GM12878 (cell line): ENCODE results near the gene CFAP126.

Experiments
- CTCF ChIP-seq, 3 experiments: IDR thresholded peaks in 2 of 3; conservative IDR thresholded peaks in 1 of 3; 2 replicates each; pipeline ENCODE4 v1.5.1; 2011; ENCODE audit warnings: low read depth in 3 of 3, low read length in 3 of 3, mild to moderate bottlenecking in 3 of 3, control low read depth in 2 of 3, moderate library complexity in 2 of 3, inconsistent platforms in 1 of 3, mixed read lengths in 1 of 3; ENCODE audit not compliant: control insufficient read depth in 2 of 3, insufficient read depth in 1 of 3; ENCODE audit errors: extremely low read depth in 1 of 3
- FOXM1 ChIP-seq: IDR thresholded peaks from 2 replicates; pipeline ENCODE4 v1.6.1; 2012; ENCODE audit warnings: low read depth, mild to moderate bottlenecking, inconsistent platforms, low read length, moderate library complexity
- GABPA ChIP-seq: IDR thresholded peaks from 2 replicates; pipeline ENCODE4 v1.6.1; 2014; ENCODE audit warnings: antibody characterized with exemption, low read depth, mild to moderate bottlenecking, inconsistent platforms
- HDAC6 ChIP-seq: fragments of 200-600 bp; sonication (generic); IDR thresholded peaks from one replicate; pipeline ENCODE4 v1.8.0; 2017; ENCODE audit warnings: antibody characterized with exemption; ENCODE audit not compliant: unreplicated experiment
- NRF1 ChIP-seq: conservative IDR thresholded peaks from 2 replicates; pipeline ENCODE4 v1.6.1; 2011; ENCODE audit warnings: mild to moderate bottlenecking, low read depth, low read length, improper control_type of control experiment
- POLR2A ChIP-seq: IDR thresholded peaks from 2 replicates; pipeline ENCODE4 v1.6.1; 2011; ENCODE audit warnings: low read depth, mild to moderate bottlenecking, low read length
- POLR2AphosphoS5 ChIP-seq: IDR thresholded peaks from 2 replicates; pipeline ENCODE4 v1.6.1; 2011; ENCODE audit warnings: mild to moderate bottlenecking, low read length, inconsistent platforms
- SIN3A ChIP-seq: IDR thresholded peaks from 2 replicates; pipeline ENCODE4 v1.6.1; 2012; ENCODE audit warnings: low read depth, low read length, improper control_type of control experiment
- SMC3 ChIP-seq: IDR thresholded peaks from 2 replicates; pipeline ENCODE4 v1.6.1; 2011; ENCODE audit warnings: low read length, improper control_type of control experiment, borderline replicate concordance
- TAF1 ChIP-seq: IDR thresholded peaks from 2 replicates; pipeline ENCODE4 v1.6.1; 2011; ENCODE audit warnings: mild to moderate bottlenecking, low read depth, low read length, borderline replicate concordance
- ZNF274 ChIP-seq: IDR thresholded peaks from one replicate; pipeline ENCODE4 v1.8.0; 2011; ENCODE audit not compliant: insufficient read length, insufficient read depth
- TF ChIP-seq, protein P1 (sequence below): fragments of 450-650 bp; IDR thresholded peaks from 2 replicates; pipeline ENCODE4 v1.6.1; 2017; ENCODE audit warnings: antibody characterized with exemption, mild to moderate bottlenecking, moderate library complexity

GRCh38 chr1:161365207-161365606 lies 2.5 kb downstream of the CFAP126 start:
- TF ChIP-seq FOXM1 = no peak
- no peak for TF ChIP-seq SMC3
- no peak for TF ChIP-seq HDAC6
- TF ChIP-seq SIN3A = no peak
- no peak for TF ChIP-seq TAF1
- TF ChIP-seq CTCF (IDR thresholded peaks at IDR 0.05 in 2 of 3, conservative IDR thresholded peaks at IDR 0.05 in 1 of 3; ENCODE audit: control insufficient read depth in 2 of 3, extremely low read depth in 1 of 3, insufficient read depth in 1 of 3, low read depth in 3 of 3, low read length in 3 of 3) = no peak
- TF ChIP-seq, protein P1, sequence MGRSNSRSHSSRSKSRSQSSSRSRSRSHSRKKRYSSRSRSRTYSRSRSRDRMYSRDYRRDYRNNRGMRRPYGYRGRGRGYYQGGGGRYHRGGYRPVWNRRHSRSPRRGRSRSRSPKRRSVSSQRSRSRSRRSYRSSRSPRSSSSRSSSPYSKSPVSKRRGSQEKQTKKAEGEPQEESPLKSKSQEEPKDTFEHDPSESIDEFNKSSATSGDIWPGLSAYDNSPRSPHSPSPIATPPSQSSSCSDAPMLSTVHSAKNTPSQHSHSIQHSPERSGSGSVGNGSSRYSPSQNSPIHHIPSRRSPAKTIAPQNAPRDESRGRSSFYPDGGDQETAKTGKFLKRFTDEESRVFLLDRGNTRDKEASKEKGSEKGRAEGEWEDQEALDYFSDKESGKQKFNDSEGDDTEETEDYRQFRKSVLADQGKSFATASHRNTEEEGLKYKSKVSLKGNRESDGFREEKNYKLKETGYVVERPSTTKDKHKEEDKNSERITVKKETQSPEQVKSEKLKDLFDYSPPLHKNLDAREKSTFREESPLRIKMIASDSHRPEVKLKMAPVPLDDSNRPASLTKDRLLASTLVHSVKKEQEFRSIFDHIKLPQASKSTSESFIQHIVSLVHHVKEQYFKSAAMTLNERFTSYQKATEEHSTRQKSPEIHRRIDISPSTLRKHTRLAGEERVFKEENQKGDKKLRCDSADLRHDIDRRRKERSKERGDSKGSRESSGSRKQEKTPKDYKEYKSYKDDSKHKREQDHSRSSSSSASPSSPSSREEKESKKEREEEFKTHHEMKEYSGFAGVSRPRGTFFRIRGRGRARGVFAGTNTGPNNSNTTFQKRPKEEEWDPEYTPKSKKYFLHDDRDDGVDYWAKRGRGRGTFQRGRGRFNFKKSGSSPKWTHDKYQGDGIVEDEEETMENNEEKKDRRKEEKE = no peak
- TF ChIP-seq NRF1 = no peak
- TF ChIP-seq ZNF274 = no peak
- no peak for TF ChIP-seq POLR2AphosphoS5
- no peak for TF ChIP-seq GABPA
- TF ChIP-seq POLR2A = no peak
